GM18868 (cell line): ENCODE measurements around the gene GOLGA6L7.
"Not testable (repeated sequence)": the region's sequence is repeated elsewhere in the genome, so short reads cannot be mapped to it uniquely, and the experiment has no call there.

ENCODE experiments used
- ATAC-seq: cut with Tn5 transposase; IDR thresholded peaks from one replicate; pipeline ENCODE4 v1.9.1; 2021; ENCODE audit warnings: mild to moderate bottlenecking, moderate library complexity; ENCODE audit not compliant: unreplicated experiment

The GOLGA6L7 gene

GRCh38 chr15:28885128-28885629 is 36.7 kb upstream of the GOLGA6L7 start:
- ATAC-seq: no peak

GRCh38 chr15:28884151-28884940 is 35.9 kb upstream of the GOLGA6L7 start:
- ATAC-seq: no peak

DNA sequence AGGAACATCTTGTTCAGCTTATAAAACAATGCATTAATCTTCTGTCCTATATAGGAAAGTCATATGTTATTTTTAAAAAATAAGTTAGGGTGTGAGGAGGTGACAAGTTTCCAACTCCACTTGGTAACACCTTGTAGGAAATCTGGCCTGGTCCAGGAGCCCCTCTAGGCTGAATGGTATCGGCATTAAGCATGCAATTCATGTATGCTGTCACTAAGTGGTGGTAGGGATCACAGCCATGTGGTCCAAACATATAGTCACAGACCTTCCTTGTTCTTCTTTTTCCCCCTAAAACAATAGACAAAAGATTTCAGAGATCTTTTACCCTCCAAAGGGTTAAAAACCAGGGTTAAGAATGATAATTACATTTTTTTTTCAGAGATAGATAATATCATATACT is 33.2 kb upstream of the GOLGA6L7 start:
- no peak for ATAC-seq

GRCh38 chr15:28881170-28881569 is 32.7 kb upstream of the GOLGA6L7 start:
- ATAC-seq: no peak

GRCh38 chr15:28880680-28881079 is 32.2 kb upstream of the GOLGA6L7 start:
- no peak for ATAC-seq

DNA sequence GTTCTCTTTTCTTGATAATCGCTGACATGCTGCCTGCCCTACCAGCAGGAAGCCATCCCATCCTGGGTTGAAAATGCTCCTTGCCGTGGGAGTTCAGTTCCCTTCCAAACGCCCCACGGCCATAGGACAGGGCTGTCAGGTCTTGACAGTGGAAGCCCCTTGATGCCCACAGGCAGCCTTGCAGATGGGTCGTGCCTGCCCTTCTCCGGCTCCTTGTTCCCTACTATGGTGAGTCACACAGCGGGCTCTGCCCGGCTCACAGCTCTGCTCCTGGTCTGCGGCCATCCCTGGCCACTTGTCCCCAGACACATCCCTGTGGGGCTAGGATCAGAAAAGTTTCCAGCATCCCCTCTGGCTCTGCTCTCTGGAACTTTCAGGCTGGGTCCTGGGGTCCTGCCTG is 31.1 kb upstream of the GOLGA6L7 start:
- no peak for ATAC-seq

- ATAC-seq: no peak
Observed at GRCh38 chr15:28878209-28878608, 29.8 kb upstream of the GOLGA6L7 start.

DNA sequence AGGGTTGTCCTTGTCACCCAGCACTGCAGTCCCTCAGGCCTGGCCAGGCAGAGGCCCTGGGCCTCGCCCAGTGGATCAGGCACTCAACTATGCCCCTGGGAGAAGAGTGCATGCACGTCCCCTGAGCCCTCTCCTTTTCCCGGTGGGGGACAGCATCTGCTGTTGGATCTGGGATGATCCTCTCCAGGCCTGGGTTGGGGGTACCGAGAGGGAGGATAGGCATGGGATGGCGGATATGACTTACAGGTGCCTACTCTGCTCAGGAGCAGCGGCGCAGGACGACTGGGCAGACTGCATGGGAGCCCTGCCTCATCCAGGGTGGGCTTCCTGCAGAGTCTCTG is 28.4 kb upstream of the GOLGA6L7 start:
- no peak for ATAC-seq

- ATAC-seq: no peak
Observed at GRCh38 chr15:28876131-28876844, 27.8 kb upstream of the GOLGA6L7 start.

- no peak for ATAC-seq
Observed at GRCh38 chr15:28875461-28876000, 27.1 kb upstream of the GOLGA6L7 start.

GRCh38 chr15:28873585-28874190 is 25.2 kb upstream of the GOLGA6L7 start:
- ATAC-seq: no peak

DNA sequence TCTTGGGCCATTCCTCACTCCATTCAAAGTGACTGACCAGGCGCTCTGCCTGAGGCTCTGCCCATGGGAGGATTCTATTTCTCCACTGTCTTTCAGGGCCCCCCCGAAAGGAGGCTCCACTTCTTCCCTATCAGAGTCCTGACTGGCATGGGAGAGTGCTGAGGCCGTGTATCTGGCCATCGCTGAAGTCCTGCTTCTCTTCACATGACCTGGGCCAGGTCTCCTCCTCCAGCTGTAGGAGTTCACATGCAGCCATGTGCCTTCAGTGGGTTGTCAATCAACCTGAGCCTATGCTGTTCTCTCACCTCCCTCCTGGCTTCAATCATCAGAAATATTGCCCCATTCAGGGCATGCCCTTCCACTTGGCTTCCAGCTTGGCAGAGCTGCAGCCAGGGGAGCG is 24.6 kb upstream of the GOLGA6L7 start:
- no peak for ATAC-seq

DNA sequence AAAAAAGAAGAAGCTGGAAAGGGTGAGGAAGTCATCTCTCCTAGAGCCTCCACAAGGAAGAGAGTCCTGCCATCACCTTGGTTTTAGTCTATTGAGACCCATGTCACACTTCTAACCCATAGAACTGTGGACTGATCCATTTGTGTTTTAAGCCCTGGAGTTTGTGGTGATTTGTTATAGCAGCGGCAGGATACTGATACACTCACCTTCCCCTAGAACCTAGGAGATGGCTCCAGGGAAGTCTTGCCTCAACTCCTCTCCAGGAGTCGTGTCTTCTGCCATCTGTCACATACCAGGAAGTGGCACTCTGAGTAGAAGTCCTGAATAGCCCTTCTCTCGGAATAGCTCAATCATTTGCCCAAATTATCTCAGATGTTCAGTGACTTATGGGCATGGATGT is 22.7 kb upstream of the GOLGA6L7 start:
- no peak for ATAC-seq

GRCh38 chr15:28868744-28869345 is 20.4 kb upstream of the GOLGA6L7 start:
- ATAC-seq: no peak

GRCh38 chr15:28861589-28862293 is 13.3 kb upstream of the GOLGA6L7 start:
- not testable (repeated sequence) for ATAC-seq

GRCh38 chr15:28861031-28861534 is 12.6 kb upstream of the GOLGA6L7 start:
- ATAC-seq: no peak

DNA sequence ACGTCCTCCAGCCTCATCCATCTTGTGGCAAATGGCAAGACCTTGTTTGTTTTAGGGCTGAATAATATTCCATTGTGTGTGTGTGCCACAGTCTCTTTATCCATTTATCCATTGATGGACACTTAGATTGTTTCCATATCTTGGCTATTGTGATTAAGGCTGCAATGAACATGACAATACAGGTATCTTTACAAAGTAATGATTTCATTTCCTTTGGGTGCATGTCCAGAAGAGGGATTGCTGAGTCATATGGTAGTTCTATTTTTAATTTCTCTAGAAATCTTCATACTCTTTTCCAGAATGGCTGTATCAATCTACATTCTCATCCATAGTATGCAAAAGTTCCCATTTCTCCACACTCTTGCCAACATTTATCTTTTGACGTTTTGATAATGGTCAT is 6.1 kb upstream of the GOLGA6L7 start:
- ATAC-seq: not testable (repeated sequence)

DNA sequence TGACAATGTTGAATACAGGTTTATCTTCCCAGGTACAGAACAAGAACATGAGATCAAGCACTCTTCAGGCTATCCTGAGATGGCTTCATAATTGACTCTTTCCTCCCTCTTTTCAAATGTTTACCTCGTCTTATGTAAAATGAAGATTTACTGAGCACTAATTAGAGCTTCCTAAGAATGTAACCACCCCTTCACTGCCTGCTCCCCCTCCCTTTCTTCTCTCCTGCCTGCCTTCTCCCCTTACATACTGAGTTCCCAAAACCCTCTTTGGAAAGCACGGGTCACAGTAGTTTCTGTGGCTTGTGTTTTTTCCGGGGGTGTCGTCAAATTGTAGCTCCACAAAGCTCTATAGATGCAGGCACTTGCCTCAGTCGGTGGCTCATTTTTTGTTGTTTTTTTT is 5.2 kb upstream of the GOLGA6L7 start:
- ATAC-seq: not testable (repeated sequence)

DNA sequence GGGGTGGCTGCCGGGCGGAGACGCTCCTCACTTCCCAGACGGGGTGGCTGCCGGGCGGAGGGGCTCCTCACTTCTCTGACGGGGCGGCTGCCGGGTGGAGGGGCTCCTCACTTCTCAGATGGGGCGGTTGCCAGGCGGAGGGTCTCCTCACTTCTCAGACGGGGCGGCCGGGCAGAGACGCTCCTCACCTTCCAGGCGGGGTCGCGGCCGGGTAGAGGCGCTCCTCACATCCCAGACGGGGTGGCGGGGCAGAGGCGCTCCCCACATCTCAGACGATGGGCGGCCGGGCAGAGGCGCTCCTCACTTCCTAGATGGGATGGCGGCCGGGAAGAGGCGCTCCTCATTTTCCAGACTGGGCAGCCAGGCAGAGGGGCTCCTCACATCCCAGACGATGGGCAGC is 1.3 kb upstream of the GOLGA6L7 start:
- not testable (repeated sequence) for ATAC-seq

GRCh38 chr15:28849271-28849670 is 827 bp upstream of the GOLGA6L7 start:
- ATAC-seq: not testable (repeated sequence)
